T47D (cell line): Measurements from ENCODE around the gene FAM219B.
"Not testable (repeated sequence)": the region's sequence is repeated elsewhere in the genome, so short reads cannot be mapped to it uniquely, and the experiment has no call there.

ENCODE experiments used
- DNase-seq, 2 experiments: peaks; one replicate each; pipeline versions ENCODE4 v3.0.0 to v3.0.0-alpha.2; 2011 to 2012; ENCODE audit warnings: low read depth in 1 of 2, low spot score in 1 of 2
- JUND ChIP-seq: IDR thresholded peaks from 2 replicates; pipeline ENCODE4 v1.6.1; 2012; ENCODE audit warnings: low read depth
- in situ Hi-C: cut with HindIII; loops from 2 replicates; pipeline ENCODE4 v1.10.0; 2016; ENCODE audit warnings: low sequenced_read_pairs, low pct_unique_long_range_greater_than_20kb

The FAM219B gene

GRCh38 chr15:74906450-74907162 is at the start of gene FAM219B:
TSS of gene FAM219B (minus strand) at chr15:74906851. CDS start at chr15:74906800, 51 bp downstream.
- in situ Hi-C loops = no loop called here
- peak; percentile 85 to 89 for DNase-seq
- no peak for TF ChIP-seq JUND

- no peak for TF ChIP-seq JUND
- peak in 1 of 2 experiments; percentile 36 for DNase-seq
- in situ Hi-C loops = no loop called here
These were observed 49.4 kb upstream of the FAM219B start for GRCh38 chr15:74955796-74956647.

- in situ Hi-C loops = no loop called here
- no peak for DNase-seq
- TF ChIP-seq JUND = no peak
These were observed 48.4 kb upstream of the FAM219B start for GRCh38 chr15:74955017-74955416.

GRCh38 chr15:74954515-74954914 is 47.9 kb upstream of the FAM219B start:
- no peak for TF ChIP-seq JUND
- in situ Hi-C loops = no loop called here
- no peak for DNase-seq

- in situ Hi-C loops = no loop called here
These were observed 44.4 kb upstream of the FAM219B start for GRCh38 chr15:74951006-74951405.

GRCh38 chr15:74950078-74950908 is 43.6 kb upstream of the FAM219B start:
- TF ChIP-seq JUND = no peak
- DNase-seq = peak; percentile 55 to 86
- in situ Hi-C loops = no loop called here

More at GRCh38 chr15:74951006-74951405, 44.4 kb upstream of the FAM219B start:
- TF ChIP-seq JUND = no peak
- DNase-seq = no peak

- in situ Hi-C loops = no loop called here
- TF ChIP-seq JUND = no peak
- peak; percentile 49 to 98 for DNase-seq
These were observed 31.1 kb upstream of the FAM219B start, which contains the start of gene COX5A for GRCh38 chr15:74937590-74938371. TSS of gene COX5A (minus strand) at chr15:74938073. CDS start at chr15:74938014, 59 bp downstream.

GRCh38 chr15:74937272-74937589 is 30.6 kb upstream of the FAM219B start:
- in situ Hi-C loops = no loop called here
- DNase-seq = no peak
- no peak for TF ChIP-seq JUND

GRCh38 chr15:74935193-74935592 is 28.5 kb upstream of the FAM219B start:
- peak in 1 of 2 experiments; percentile 54 for DNase-seq
- in situ Hi-C loops = not testable (repeated sequence)

- no peak for DNase-seq
- in situ Hi-C loops = no loop called here
- no peak for TF ChIP-seq JUND
These were observed 26.9 kb upstream of the FAM219B start for GRCh38 chr15:74933573-74933972.

GRCh38 chr15:74928771-74929198 is 22.1 kb upstream of the FAM219B start:
- in situ Hi-C loops = no loop called here
- peak in 1 of 2 experiments; percentile 25 for DNase-seq
- TF ChIP-seq JUND = no peak

- in situ Hi-C loops = no loop called here
- no peak for DNase-seq
- no peak for TF ChIP-seq JUND
These were observed 17.9 kb upstream of the FAM219B start for GRCh38 chr15:74924525-74924924.
